Measurements from ENCODE around the gene LAMA5. TPM values are rescaled to one million over a fixed set of nuclear protein-coding genes. Genes with fewer than 3 reads are reported as not detected.

The LAMA5 gene
- total RNA-seq, 1 donor = 11.1 TPM

DNA sequence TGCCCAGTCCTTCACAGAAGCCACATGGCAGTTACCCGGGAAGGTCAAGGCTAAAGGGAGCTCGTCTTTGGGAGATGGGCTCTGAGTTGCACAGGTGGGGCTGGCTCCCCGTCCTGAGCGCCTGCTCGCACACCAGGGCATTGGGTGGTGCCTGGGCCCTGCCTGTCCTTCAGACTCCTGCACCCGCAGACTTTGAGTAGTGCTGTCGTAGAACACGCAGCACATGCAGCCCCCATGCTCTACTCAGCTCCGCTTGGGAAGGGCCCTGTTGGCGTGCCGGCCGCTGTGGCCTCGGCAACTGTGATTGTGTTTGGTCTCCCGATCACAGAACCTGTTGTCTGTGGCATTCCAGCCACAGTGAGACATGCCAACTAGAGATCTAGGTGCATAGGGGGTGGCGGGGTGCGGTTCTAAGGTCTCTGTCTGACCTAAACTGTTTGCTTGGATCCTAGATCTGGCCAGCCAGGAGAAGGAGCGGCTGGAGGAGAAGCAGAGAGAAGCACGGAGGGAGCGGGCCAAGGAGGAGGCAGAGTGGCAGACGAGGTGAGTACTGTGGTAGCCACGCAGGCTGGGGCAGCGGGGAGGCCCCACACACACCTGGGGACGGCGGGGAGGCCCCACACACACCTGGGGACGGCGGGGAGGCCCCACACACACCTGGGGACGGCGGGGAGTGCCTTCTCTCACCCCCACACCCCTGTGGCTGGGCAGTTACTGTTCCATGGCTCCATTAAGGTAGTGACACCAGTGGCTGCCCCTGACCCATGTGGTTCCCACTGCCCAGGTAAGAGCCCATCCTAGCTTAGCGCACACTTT, 75.7 kb downstream of the LAMA5 start:
- TF ChIP-seq, protein P1, sequence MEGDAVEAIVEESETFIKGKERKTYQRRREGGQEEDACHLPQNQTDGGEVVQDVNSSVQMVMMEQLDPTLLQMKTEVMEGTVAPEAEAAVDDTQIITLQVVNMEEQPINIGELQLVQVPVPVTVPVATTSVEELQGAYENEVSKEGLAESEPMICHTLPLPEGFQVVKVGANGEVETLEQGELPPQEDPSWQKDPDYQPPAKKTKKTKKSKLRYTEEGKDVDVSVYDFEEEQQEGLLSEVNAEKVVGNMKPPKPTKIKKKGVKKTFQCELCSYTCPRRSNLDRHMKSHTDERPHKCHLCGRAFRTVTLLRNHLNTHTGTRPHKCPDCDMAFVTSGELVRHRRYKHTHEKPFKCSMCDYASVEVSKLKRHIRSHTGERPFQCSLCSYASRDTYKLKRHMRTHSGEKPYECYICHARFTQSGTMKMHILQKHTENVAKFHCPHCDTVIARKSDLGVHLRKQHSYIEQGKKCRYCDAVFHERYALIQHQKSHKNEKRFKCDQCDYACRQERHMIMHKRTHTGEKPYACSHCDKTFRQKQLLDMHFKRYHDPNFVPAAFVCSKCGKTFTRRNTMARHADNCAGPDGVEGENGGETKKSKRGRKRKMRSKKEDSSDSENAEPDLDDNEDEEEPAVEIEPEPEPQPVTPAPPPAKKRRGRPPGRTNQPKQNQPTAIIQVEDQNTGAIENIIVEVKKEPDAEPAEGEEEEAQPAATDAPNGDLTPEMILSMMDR (IDR thresholded peaks at IDR 0.05; ENCODE audit: insufficient read depth, low read length) = no peak
- no peak overlapping the region for H3K4me3 ChIP-seq (ENCODE audit: low read depth, low read length)
- no peak for DNase-seq (ENCODE audit: low read depth)

DNA sequence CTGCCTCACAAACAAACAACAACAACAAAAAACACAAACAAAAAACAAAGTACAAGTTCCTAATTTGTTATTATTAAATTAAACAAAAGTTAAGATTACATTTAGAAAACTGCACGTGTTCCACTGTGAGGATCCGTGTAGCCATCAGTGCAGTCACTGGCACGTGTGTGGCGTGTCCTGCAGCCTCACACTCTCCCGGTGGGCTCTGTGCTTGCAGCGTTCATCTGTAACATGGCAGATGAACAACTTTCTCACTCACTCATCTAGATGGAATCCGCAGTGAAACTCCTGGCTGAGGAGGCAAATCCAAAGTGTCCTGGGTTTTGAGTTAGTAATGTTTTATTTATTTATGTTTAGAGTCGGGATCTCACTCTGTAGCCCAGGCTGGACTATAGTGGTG, 77.2 kb downstream of the LAMA5 start:
- no peak for DNase-seq (ENCODE audit: low read depth)
- H3K4me3 ChIP-seq (ENCODE audit: low read depth, low read length) = no peak overlapping the region
- TF ChIP-seq, protein P1 (IDR thresholded peaks at IDR 0.05; ENCODE audit: insufficient read depth, low read length) = no peak

DNA sequence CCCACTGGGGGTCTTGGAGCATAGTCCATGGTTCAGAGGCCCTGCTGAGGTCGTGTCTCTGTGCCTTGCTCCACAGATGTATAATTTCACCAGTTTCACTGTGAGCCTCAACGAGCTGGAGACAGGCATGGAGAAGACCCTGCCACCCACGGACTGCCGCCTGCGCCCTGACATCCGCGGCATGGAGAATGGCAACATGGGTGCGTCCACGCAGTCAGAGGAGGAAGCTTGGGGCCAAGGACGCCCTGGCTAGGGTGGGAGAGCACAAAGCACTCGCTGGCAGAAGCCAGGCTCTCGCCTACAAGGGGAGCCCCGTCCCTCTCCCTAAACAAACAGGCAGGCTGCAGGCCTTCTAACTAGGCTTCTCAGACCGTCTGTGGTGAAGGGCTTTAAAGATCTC, 78.0 kb downstream of the LAMA5 start:
- H3K4me3 ChIP-seq (ENCODE audit: low read depth, low read length) = no peak overlapping the region

DNA sequence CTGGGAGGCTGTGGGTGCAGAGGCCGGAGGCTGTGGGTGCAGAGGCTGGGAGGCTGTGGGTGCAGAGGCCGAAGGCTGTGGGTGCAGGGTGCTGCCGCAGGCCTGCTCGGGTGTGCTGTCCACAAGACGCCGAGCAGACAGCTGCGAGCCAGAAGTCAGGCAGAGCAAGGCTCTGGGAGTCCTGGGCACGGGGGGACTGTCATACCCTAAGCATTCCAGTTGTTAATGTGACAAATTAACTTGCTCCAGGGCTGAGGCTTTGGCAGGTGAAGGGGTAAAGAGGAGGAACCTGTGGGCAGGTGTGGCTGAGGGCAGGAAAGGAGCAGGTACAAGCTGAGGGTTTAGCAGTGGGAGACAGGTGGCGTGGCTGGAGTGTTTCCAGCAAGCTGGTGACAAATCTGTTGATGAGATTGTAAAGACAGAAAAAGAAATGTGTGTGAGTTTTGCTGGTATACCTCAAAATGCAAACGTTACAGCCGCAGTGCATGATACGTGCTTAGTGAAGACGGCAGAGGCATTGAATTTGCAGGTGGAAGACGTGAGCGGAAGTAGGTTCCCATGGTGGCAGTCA, 78.5 kb downstream of the LAMA5 start:
- no peak overlapping the region for H3K4me3 ChIP-seq (ENCODE audit: low read depth, low read length)
- TF ChIP-seq, protein P1 (IDR thresholded peaks at IDR 0.05; ENCODE audit: insufficient read depth, low read length) = no peak

More for the DNA sequence above, 78.0 kb downstream of the LAMA5 start:
- TF ChIP-seq, protein P1 (IDR thresholded peaks at IDR 0.05; ENCODE audit: insufficient read depth, low read length) = no peak
- DNase-seq (ENCODE audit: low read depth) = no peak

DNA sequence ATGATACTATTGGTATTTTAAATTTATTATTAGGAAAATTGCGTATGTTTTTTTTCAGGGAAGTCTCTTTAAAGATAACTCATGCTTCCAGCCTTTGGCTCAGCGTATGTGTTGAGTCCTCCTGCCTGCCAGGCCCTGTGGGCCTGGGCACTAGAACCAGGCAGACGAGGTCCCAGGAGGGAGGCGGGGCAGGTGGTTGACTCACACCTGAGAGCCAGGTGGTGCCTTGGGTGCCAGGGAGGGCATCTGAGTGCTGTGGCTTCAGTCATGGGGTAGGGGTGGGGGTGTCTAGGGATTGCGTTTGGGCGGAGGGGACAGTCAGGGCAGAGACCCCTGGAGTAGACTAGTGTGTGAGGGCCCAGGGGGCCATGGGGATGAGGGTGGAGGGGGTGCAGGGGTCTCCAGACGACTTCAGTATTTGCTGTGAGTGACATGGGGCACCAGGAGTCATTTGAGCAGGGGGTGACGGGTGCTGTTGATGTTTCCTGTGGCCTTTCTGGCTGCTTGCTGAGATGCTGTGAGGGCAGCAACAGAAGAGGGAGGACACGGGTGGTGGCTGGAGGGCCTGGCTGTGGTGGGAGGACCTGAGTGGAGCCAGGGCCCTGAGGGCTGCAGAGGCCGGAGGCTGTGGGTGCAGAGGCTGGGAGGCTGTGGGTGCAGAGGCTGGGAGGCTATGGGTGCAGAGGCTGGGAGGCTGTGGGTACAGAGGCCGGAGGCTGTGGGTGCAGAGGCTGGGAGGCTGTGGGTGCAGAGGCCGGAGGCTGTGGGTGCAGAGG, 79.2 kb downstream of the LAMA5 start:
- DNase-seq (ENCODE audit: low read depth) = no peak
- TF ChIP-seq, protein P1 (IDR thresholded peaks at IDR 0.05; ENCODE audit: insufficient read depth, low read length) = no peak

More for the DNA sequence above, 78.5 kb downstream of the LAMA5 start:
- no peak for DNase-seq (ENCODE audit: low read depth)

DNA sequence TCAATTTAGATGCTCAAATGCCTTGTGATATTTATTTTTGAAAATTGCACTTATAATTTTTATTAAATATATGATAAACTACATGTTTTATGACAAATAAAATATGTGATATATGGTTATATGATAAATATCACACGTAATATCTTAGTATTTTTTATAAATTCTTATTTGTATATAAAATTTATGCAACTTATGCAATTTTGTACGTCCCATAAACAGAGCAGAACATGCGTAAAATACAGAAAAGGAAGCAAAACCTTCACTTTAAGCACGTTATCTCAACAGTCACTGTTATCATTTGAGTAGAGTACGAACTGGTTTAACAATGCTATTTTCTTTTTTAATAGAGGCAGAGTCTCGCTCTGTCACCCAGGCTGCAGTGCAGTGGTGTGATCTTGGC, 80.0 kb downstream of the LAMA5 start:
- TF ChIP-seq, protein P1 (IDR thresholded peaks at IDR 0.05; ENCODE audit: insufficient read depth, low read length) = no peak
- DNase-seq (ENCODE audit: low read depth) = no peak
- H3K4me3 ChIP-seq (ENCODE audit: low read depth, low read length) = no peak overlapping the region

More for the DNA sequence above, 79.2 kb downstream of the LAMA5 start:
- no peak overlapping the region for H3K4me3 ChIP-seq (ENCODE audit: low read depth, low read length)

Data from fibroblast of the aortic adventitia (primary cell).